ENCODE data around the gene CFAP100.

CFAP100 gene

DNA sequence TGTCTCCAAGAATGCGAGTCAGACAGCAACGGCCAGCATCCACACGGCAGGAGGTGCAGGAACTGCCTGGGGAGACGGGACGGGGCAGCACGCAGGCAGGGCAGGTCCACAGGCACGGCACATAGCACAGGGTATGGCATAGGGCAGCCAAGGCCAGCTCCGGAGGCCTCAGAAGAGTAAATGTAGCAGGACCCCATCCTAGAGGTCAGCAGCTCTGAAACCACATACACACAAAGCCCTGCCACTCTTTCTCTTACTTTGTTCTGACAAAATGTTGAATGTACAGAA, 54.1 kb downstream of the CFAP100 start:
- TF ChIP-seq, protein P1, sequence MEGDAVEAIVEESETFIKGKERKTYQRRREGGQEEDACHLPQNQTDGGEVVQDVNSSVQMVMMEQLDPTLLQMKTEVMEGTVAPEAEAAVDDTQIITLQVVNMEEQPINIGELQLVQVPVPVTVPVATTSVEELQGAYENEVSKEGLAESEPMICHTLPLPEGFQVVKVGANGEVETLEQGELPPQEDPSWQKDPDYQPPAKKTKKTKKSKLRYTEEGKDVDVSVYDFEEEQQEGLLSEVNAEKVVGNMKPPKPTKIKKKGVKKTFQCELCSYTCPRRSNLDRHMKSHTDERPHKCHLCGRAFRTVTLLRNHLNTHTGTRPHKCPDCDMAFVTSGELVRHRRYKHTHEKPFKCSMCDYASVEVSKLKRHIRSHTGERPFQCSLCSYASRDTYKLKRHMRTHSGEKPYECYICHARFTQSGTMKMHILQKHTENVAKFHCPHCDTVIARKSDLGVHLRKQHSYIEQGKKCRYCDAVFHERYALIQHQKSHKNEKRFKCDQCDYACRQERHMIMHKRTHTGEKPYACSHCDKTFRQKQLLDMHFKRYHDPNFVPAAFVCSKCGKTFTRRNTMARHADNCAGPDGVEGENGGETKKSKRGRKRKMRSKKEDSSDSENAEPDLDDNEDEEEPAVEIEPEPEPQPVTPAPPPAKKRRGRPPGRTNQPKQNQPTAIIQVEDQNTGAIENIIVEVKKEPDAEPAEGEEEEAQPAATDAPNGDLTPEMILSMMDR (conservative IDR thresholded peaks at IDR 0.05), result no peak
- TF ChIP-seq ZFX (IDR thresholded peaks at IDR 0.05), result no peak
- no peak overlapping the region for H3K27ac ChIP-seq

GRCh38 chr3:126449621-126450051, 54.9 kb downstream of the CFAP100 start:
- H3K27ac ChIP-seq, result no peak overlapping the region
- TF ChIP-seq ZFX (IDR thresholded peaks at IDR 0.05), result no peak
- TF ChIP-seq, protein P1 (conservative IDR thresholded peaks at IDR 0.05), result no peak

- no peak overlapping the region for H3K27ac ChIP-seq
- TF ChIP-seq, protein P1 (conservative IDR thresholded peaks at IDR 0.05), result no peak
- TF ChIP-seq ZFX (IDR thresholded peaks at IDR 0.05), result no peak
These were observed 55.5 kb downstream of the CFAP100 start for GRCh38 chr3:126450219-126450618.

DNA sequence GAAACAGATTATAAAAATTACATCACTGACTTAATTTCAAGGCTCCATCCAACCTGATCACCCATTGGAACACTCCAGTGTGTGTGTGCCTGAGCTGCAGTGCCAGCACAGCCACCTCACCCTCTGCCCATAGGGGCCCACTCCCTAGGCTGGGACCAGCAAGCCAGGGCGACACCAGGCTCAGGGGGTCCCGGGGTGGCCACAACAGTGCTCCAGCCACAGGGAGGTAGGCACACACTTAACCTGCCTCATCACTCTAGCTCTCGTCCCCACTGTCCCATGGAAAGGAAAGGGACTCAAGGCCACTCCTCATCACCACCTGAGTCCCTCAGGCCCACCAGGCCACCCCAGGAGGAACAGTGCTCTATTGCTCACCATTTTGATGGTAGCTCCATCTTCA, 56.0 kb downstream of the CFAP100 start:
- no peak overlapping the region for H3K27ac ChIP-seq

GRCh38 chr3:126451511-126451910, 56.8 kb downstream of the CFAP100 start:
- H3K27ac ChIP-seq, result no peak overlapping the region

More for the DNA sequence above, 56.0 kb downstream of the CFAP100 start:
- TF ChIP-seq ZFX (IDR thresholded peaks at IDR 0.05), result no peak

GRCh38 chr3:126452213-126452612, 57.5 kb downstream of the CFAP100 start:
- H3K27ac ChIP-seq, result no peak overlapping the region
- no peak for TF ChIP-seq ZFX (IDR thresholded peaks at IDR 0.05)
- TF ChIP-seq, protein P1 (conservative IDR thresholded peaks at IDR 0.05), result no peak

More at GRCh38 chr3:126451511-126451910, 56.8 kb downstream of the CFAP100 start:
- no peak for TF ChIP-seq ZFX (IDR thresholded peaks at IDR 0.05)
- TF ChIP-seq, protein P1 (conservative IDR thresholded peaks at IDR 0.05), result no peak

- TF ChIP-seq, protein P1 (conservative IDR thresholded peaks at IDR 0.05), result no peak
- no peak for TF ChIP-seq ZFX (IDR thresholded peaks at IDR 0.05)
- no peak overlapping the region for H3K27ac ChIP-seq
These were observed 59.3 kb downstream of the CFAP100 start for GRCh38 chr3:126454025-126454424.

- no peak overlapping the region for H3K27ac ChIP-seq
- TF ChIP-seq, protein P1 (conservative IDR thresholded peaks at IDR 0.05), result no peak
- no peak for TF ChIP-seq ZFX (IDR thresholded peaks at IDR 0.05)
These were observed 59.9 kb downstream of the CFAP100 start for GRCh38 chr3:126454437-126455198.

Data from C4-2B (cell line).